ENCODE results near the gene MRPL45. TPM values are rescaled to one million over a fixed set of nuclear protein-coding genes. Genes with fewer than 3 reads are reported as not detected.

MRPL45 gene
- total and polyA plus RNA-seq, 4 donors = 16.9 to 22.2 (median 19.0) TPM

GRCh38 chr17:38329284-38329683 is 32.3 kb downstream of the MRPL45 start:
- H3K36me3 ChIP-seq (ENCODE audit: control insufficient read depth in 4 of 4, insufficient read depth in 3 of 4, low read depth in 1 of 4, low read length in 3 of 4) = peaks cover 0 to under 1% (median 0%) of the 10 kb centered on the region in 4 donors
- H3K27me3 ChIP-seq (ENCODE audit: control insufficient read depth in 4 of 4, insufficient read depth in 4 of 4, low read length in 3 of 4) = peaks cover 0 to 2% (median 0%) of the 10 kb centered on the region in 4 donors
- no peaks in the 10 kb centered on the region for H3K4me1 ChIP-seq (ENCODE audit: control insufficient read depth in 4 of 4, insufficient read depth in 4 of 4, low read length in 3 of 4)
- H3K27ac ChIP-seq (ENCODE audit: low read depth in 1 of 2, low read length in 2 of 2) = no peak overlapping the region
- no peaks in the 10 kb centered on the region for H3K9me3 ChIP-seq (ENCODE audit: control insufficient read depth in 4 of 4, low read length in 3 of 4)
- TF ChIP-seq YY1 (IDR thresholded peaks at IDR 0.05) (no peak), FOXA1 (IDR thresholded peaks at IDR 0.05) (no peak), RXRA (IDR thresholded peaks at IDR 0.05) (no peak), JUND (IDR thresholded peaks at IDR 0.05) (no peak)
- H3K4me3 ChIP-seq (ENCODE audit: low read depth in 1 of 3, low read length in 3 of 3) = no peak overlapping the region
- DNase-seq (ENCODE audit: low spot score) = no peak
- H3K9ac ChIP-seq (ENCODE audit: low read depth in 1 of 2, low read length in 2 of 2) = no peak overlapping the region
- 88% methylated on average over 7 of the region's 7 CpGs for WGBS

GRCh38 chr17:38329808-38330730 is 33.1 kb downstream of the MRPL45 start:
- Histone ChIP-seq H3K9me3 (ENCODE audit: control insufficient read depth in 4 of 4, low read length in 3 of 4) (no peaks in the 10 kb centered on the region), H3K27me3 (ENCODE audit: control insufficient read depth in 4 of 4, insufficient read depth in 4 of 4, low read length in 3 of 4) (peaks cover 0 to 2% (median 0%) of the 10 kb centered on the region in 4 donors), H3K36me3 (ENCODE audit: control insufficient read depth in 4 of 4, insufficient read depth in 3 of 4, low read depth in 1 of 4, low read length in 3 of 4) (no peaks in the 10 kb centered on the region), H3K4me1 (ENCODE audit: control insufficient read depth in 4 of 4, insufficient read depth in 4 of 4, low read length in 3 of 4) (no peaks in the 10 kb centered on the region), H3K9ac (ENCODE audit: low read depth in 1 of 2, low read length in 2 of 2) (no peak overlapping the region), H3K4me3 (ENCODE audit: low read depth in 1 of 3, low read length in 3 of 3) (no peak overlapping the region), H3K27ac (ENCODE audit: low read depth in 1 of 2, low read length in 2 of 2) (no peak overlapping the region)
- WGBS = 90% methylated on average over 25 of the region's 25 CpGs
- no peak for DNase-seq (ENCODE audit: low spot score)
- TF ChIP-seq, protein P1, sequence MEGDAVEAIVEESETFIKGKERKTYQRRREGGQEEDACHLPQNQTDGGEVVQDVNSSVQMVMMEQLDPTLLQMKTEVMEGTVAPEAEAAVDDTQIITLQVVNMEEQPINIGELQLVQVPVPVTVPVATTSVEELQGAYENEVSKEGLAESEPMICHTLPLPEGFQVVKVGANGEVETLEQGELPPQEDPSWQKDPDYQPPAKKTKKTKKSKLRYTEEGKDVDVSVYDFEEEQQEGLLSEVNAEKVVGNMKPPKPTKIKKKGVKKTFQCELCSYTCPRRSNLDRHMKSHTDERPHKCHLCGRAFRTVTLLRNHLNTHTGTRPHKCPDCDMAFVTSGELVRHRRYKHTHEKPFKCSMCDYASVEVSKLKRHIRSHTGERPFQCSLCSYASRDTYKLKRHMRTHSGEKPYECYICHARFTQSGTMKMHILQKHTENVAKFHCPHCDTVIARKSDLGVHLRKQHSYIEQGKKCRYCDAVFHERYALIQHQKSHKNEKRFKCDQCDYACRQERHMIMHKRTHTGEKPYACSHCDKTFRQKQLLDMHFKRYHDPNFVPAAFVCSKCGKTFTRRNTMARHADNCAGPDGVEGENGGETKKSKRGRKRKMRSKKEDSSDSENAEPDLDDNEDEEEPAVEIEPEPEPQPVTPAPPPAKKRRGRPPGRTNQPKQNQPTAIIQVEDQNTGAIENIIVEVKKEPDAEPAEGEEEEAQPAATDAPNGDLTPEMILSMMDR (IDR thresholded peaks at IDR 0.05; ENCODE audit: low read depth, low read length, missing input control) = no peak
- TF ChIP-seq JUND (IDR thresholded peaks at IDR 0.05) (no peak), GABPA (IDR thresholded peaks at IDR 0.05 in 1 of 2, conservative IDR thresholded peaks at IDR 0.05 in 1 of 2) (no peak), YY1 (IDR thresholded peaks at IDR 0.05) (no peak), REST (IDR thresholded peaks at IDR 0.05) (no peak), ATF3 (IDR thresholded peaks at IDR 0.05) (no peak), RAD21 (IDR thresholded peaks at IDR 0.05) (no peak), FOXA1 (IDR thresholded peaks at IDR 0.05) (no peak), FOXA2 (IDR thresholded peaks at IDR 0.05) (no peak)

All from liver (tissue), 9 donors.